GM12872 (cell line): ENCODE measurements around the gene RXFP2.

Source experiments
- TF ChIP-seq, protein P1 (sequence below): IDR thresholded peaks from 3 replicates; pipeline ENCODE4 v1.5.1; 2011; ENCODE audit warnings: low read depth, mild to moderate bottlenecking, low read length, moderate library complexity; ENCODE audit not compliant: insufficient read depth

The RXFP2 gene

DNA sequence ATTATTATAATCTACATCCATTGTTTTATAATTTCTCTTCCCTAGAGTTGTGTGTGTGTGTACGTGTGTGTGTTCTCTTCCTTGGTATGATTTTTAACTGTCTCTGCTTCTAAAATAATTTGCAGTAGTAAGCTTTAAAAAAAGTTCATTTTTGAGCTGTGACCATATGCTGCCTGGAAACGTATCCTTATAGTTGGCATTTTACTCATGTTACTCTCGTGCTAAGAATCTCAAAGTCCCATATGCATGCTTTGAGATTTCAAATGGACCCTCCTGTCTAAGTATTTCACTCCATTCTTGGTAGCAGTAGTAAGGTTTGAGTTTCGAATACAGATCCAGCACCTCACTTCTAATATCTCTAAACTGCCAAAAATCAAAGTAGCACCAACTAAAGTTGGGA is 109.9 kb downstream of the RXFP2 start:
- TF ChIP-seq, protein P1, sequence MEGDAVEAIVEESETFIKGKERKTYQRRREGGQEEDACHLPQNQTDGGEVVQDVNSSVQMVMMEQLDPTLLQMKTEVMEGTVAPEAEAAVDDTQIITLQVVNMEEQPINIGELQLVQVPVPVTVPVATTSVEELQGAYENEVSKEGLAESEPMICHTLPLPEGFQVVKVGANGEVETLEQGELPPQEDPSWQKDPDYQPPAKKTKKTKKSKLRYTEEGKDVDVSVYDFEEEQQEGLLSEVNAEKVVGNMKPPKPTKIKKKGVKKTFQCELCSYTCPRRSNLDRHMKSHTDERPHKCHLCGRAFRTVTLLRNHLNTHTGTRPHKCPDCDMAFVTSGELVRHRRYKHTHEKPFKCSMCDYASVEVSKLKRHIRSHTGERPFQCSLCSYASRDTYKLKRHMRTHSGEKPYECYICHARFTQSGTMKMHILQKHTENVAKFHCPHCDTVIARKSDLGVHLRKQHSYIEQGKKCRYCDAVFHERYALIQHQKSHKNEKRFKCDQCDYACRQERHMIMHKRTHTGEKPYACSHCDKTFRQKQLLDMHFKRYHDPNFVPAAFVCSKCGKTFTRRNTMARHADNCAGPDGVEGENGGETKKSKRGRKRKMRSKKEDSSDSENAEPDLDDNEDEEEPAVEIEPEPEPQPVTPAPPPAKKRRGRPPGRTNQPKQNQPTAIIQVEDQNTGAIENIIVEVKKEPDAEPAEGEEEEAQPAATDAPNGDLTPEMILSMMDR: no peak

DNA sequence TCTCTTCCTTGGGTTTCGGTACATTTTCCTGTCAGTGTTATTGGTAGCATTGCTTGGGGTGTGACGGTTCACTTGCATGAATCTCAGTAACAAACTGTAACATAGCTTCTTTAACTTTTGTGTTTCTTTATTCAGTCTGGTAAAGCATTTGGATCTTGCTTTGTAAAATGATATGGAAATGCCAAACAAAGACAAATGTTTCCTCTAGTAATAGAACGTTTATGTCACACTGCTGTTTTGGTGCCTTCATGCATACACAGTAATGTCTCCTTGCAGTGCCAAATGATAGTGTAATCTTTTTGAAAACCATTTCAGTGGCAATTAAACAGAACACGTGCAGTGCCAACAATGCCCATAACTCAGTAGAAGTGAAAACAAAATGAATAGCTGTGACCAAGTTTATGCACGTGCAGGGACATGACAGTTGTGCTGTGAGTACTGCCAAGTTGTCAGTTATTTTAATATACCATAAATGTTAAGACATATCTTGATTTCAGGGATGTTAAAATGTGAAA is 110.8 kb downstream of the RXFP2 start:
- TF ChIP-seq, protein P1: no peak

DNA sequence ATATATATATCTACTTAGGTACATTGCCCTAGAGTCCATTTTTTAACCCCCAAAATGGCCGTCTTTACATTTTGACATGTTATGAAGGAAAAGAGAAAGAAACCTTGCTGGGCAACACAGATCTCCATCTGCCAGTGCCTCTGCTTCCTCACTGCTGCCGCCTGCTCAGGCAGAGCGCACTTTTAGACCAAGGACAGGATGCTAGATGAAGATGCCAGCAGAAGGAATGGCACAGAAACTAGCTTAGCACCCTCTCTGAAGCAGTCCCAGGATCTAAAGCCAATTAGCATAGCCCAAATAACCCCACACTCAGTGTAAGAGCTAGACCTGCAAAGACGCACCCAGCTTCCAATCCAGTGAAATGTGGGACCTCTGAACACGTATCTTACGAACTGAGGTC is 111.9 kb downstream of the RXFP2 start:
- TF ChIP-seq, protein P1: no peak
